ENCODE measurements around the gene SENP2. TPM values are rescaled to one million over a fixed set of nuclear protein-coding genes. Genes with fewer than 3 reads are reported as not detected.

SENP2 gene
- polyA plus RNA-seq, 1 experiment, result 9.9 TPM

GRCh38 chr3:185656321-185656840 lies 70.3 kb downstream of the SENP2 start:
- peaks cover 28% of the 10 kb centered on the region for H3K36me3 ChIP-seq (ENCODE audit: control insufficient read depth, insufficient read depth, low read length)
- no peaks in the 10 kb centered on the region for H3K27me3 ChIP-seq (ENCODE audit: control insufficient read depth, insufficient read depth, low read length)
- ChIA-PET POLR2A (no interaction called here), CTCF (interaction anchor here (0.8 to 2.0 kb wide), 3 partner anchors 15 to 287 kb away, joined by 3 to 6 read pairs (median 3); no protein-coding TSS in a partner anchor)
- DNase-seq (ENCODE audit: low read depth), result peak; percentile 99
- H3K4me3 ChIP-seq (ENCODE audit: low read depth, low read length), result no peak overlapping the region
- no peak for TF ChIP-seq CTCF (IDR thresholded peaks at IDR 0.05; ENCODE audit: insufficient read depth, low read depth, low read length)

GRCh38 chr3:185657211-185657610 lies 71.1 kb downstream of the SENP2 start:
- Histone ChIP-seq H3K4me3 (ENCODE audit: low read depth, low read length) (no peak overlapping the region), H3K27me3 (ENCODE audit: control insufficient read depth, insufficient read depth, low read length) (no peaks in the 10 kb centered on the region), H3K36me3 (ENCODE audit: control insufficient read depth, insufficient read depth, low read length) (peaks cover 22% of the 10 kb centered on the region)
- POLR2A ChIA-PET, result no interaction called here
- DNase-seq (ENCODE audit: low read depth), result no peak
- TF ChIP-seq CTCF (IDR thresholded peaks at IDR 0.05; ENCODE audit: insufficient read depth, low read depth, low read length), result no peak
- CTCF ChIA-PET, result interaction anchor here (1.1 to 4.1 kb wide), 3 partner anchors 78 to 286 kb away, joined by 3 to 24 read pairs (median 6); no protein-coding TSS in a partner anchor

GRCh38 chr3:185657691-185658503 lies 71.8 kb downstream of the SENP2 start:
- Histone ChIP-seq H3K36me3 (ENCODE audit: control insufficient read depth, insufficient read depth, low read length) (peaks cover 18% of the 10 kb centered on the region), H3K4me3 (ENCODE audit: low read depth, low read length) (no peak overlapping the region), H3K27me3 (ENCODE audit: control insufficient read depth, insufficient read depth, low read length) (no peaks in the 10 kb centered on the region)
- no peak for TF ChIP-seq CTCF (IDR thresholded peaks at IDR 0.05; ENCODE audit: insufficient read depth, low read depth, low read length)
- ChIA-PET CTCF (interaction anchor here (1.4 to 6.9 kb wide), 6 partner anchors 17 to 285 kb away, joined by 3 to 108 read pairs (median 16); no protein-coding TSS in a partner anchor), POLR2A (interaction anchor here (0.6 to 1.1 kb wide), 3 partner anchors 15 to 163 kb away, joined by 3 to 8 read pairs (median 6); no protein-coding TSS in a partner anchor)
- DNase-seq (ENCODE audit: low read depth), result no peak

GRCh38 chr3:185658504-185658912 lies 72.4 kb downstream of the SENP2 start:
- Histone ChIP-seq H3K27me3 (ENCODE audit: control insufficient read depth, insufficient read depth, low read length) (no peaks in the 10 kb centered on the region), H3K4me3 (ENCODE audit: low read depth, low read length) (no peak overlapping the region), H3K36me3 (ENCODE audit: control insufficient read depth, insufficient read depth, low read length) (peaks cover 18% of the 10 kb centered on the region)
- ChIA-PET POLR2A (interaction anchor here (0.5 to 1.1 kb wide), 6 partner anchors 16 to 248 kb away, joined by 3 to 14 read pairs (median 5); no protein-coding TSS in a partner anchor), CTCF (interaction anchor here (0.8 to 6.9 kb wide), 9 partner anchors 16 to 285 kb away, joined by 3 to 108 read pairs (median 9); no protein-coding TSS in a partner anchor)
- TF ChIP-seq CTCF (IDR thresholded peaks at IDR 0.05; ENCODE audit: insufficient read depth, low read depth, low read length), result no peak
- DNase-seq (ENCODE audit: low read depth), result peak; percentile 96

GRCh38 chr3:185658943-185659342 lies 72.8 kb downstream of the SENP2 start:
- H3K36me3 ChIP-seq (ENCODE audit: control insufficient read depth, insufficient read depth, low read length), result peaks cover 14% of the 10 kb centered on the region
- no peak for DNase-seq (ENCODE audit: low read depth)
- ChIA-PET CTCF (interaction anchor here (0.8 to 6.9 kb wide), 11 partner anchors 16 to 284 kb away, joined by 3 to 108 read pairs (median 8); no protein-coding TSS in a partner anchor), POLR2A (interaction anchor here (0.5 to 1.1 kb wide), 4 partner anchors 16 to 248 kb away, joined by 3 to 14 read pairs (median 5); no protein-coding TSS in a partner anchor)
- H3K27me3 ChIP-seq (ENCODE audit: control insufficient read depth, insufficient read depth, low read length), result no peaks in the 10 kb centered on the region
- TF ChIP-seq CTCF (IDR thresholded peaks at IDR 0.05; ENCODE audit: insufficient read depth, low read depth, low read length), result no peak
- H3K4me3 ChIP-seq (ENCODE audit: low read depth, low read length), result no peak overlapping the region
